HepG2 (cell line): ENCODE measurements around the gene SPAG7. TPM values are rescaled to one million over a fixed set of nuclear protein-coding genes. Genes with fewer than 3 reads are reported as not detected.

Source experiments
- DMAP1 ChIP-seq: IDR thresholded peaks from 2 replicates; pipeline ENCODE4 v1.6.1; 2016
- GATA4 ChIP-seq: sonication (generic); IDR thresholded peaks from 2 replicates; pipeline ENCODE4 v1.6.1; 2016; ENCODE audit warnings: antibody characterized with exemption, low read depth, borderline replicate concordance
- HOXD1 ChIP-seq: sonication (generic); formaldehyde crosslinking; IDR thresholded peaks from 2 replicates; pipeline ENCODE4 v1.5.0; 2020; ENCODE audit warnings: missing genetic modification reagents
- ISX ChIP-seq: sonication (generic); formaldehyde crosslinking; conservative IDR thresholded peaks from 2 replicates; pipeline ENCODE4 v1.5.0; 2020; ENCODE audit warnings: missing genetic modification reagents
- KDM5B ChIP-seq: sonication (generic); formaldehyde crosslinking; IDR thresholded peaks from 2 replicates; pipeline ENCODE4 v1.4.0; 2020; ENCODE audit warnings: missing genetic modification reagents, mild to moderate bottlenecking, borderline replicate concordance
- KMT2B ChIP-seq: IDR thresholded peaks from 2 replicates; pipeline ENCODE4 v1.6.1; 2016; ENCODE audit warnings: missing genetic modification reagents, missing compliant biosample characterization
- MLLT10 ChIP-seq: sonication (generic); formaldehyde crosslinking; IDR thresholded peaks from 2 replicates; pipeline ENCODE4 v1.4.0; 2020; ENCODE audit warnings: missing genetic modification reagents
- PRMT3 ChIP-seq: sonication (generic); formaldehyde crosslinking; IDR thresholded peaks from 2 replicates; pipeline ENCODE4 v1.8.1; 2022; ENCODE audit warnings: low read depth, mild to moderate bottlenecking, moderate library complexity, missing genetic modification reagents, borderline replicate concordance
- RBFOX2 ChIP-seq: fragments of 200-400 bp; formaldehyde crosslinking; IDR thresholded peaks from 2 replicates; pipeline ENCODE4 v1.6.1; 2017; ENCODE audit warnings: low read depth, mild to moderate bottlenecking, low read length
- SAFB2 ChIP-seq: sonication (generic); formaldehyde crosslinking; IDR thresholded peaks from 2 replicates; pipeline ENCODE4 v1.5.1; 2020; ENCODE audit warnings: missing genetic modification reagents, low read depth, mild to moderate bottlenecking, borderline replicate concordance
- SATB2 ChIP-seq: sonication (generic); formaldehyde crosslinking; IDR thresholded peaks from 2 replicates; pipeline ENCODE4 v1.5.0; 2020; ENCODE audit warnings: missing genetic modification reagents
- SP5 ChIP-seq: IDR thresholded peaks from 2 replicates; pipeline ENCODE4 v1.6.1; 2016; ENCODE audit warnings: low read depth, borderline replicate concordance
- TCF7 ChIP-seq: sonication (generic); IDR thresholded peaks from 2 replicates; pipeline ENCODE4 v1.6.1; 2016; ENCODE audit warnings: antibody characterized with exemption, low read depth
- ZBTB7A ChIP-seq: sonication (generic); formaldehyde crosslinking; IDR thresholded peaks from 2 replicates; pipeline ENCODE4 v1.8.0; 2022; ENCODE audit warnings: mild to moderate bottlenecking, missing genetic modification reagents
- ZC3H4 ChIP-seq: sonication (generic); formaldehyde crosslinking; IDR thresholded peaks from 2 replicates; pipeline ENCODE4 v1.4.0; 2020; ENCODE audit warnings: missing genetic modification reagents, borderline replicate concordance
- ZNF30 ChIP-seq: sonication (generic); formaldehyde crosslinking; IDR thresholded peaks from 2 replicates; pipeline ENCODE4 v1.5.0; 2020; ENCODE audit warnings: mild to moderate bottlenecking, missing genetic modification reagents
- ZNF547 ChIP-seq: sonication (generic); formaldehyde crosslinking; IDR thresholded peaks from 2 replicates; pipeline ENCODE4 v1.5.1; 2020; ENCODE audit warnings: mild to moderate bottlenecking, missing genetic modification reagents
- ZNF550 ChIP-seq: sonication (generic); formaldehyde crosslinking; IDR thresholded peaks from 2 replicates; pipeline ENCODE4 v1.4.0; 2020; ENCODE audit warnings: mild to moderate bottlenecking, missing genetic modification reagents, borderline replicate concordance
- polyA plus RNA-seq, 8 experiments: library from polyadenylated mRNA; depleted of rRNA in 3 of 8; stranded (reverse) in 7 of 8; unstranded in 1 of 8; fragments of >200 nt; fragmentation: Illumina TruSeq in 4 of 8; extraction: Trizol in 4 of 8; gene quantifications; 2 replicates each; pipeline versions ENCODE4 v1.2.1 to v1.2.3, GENCODE V29; 2011 to 2016; ENCODE audit warnings: low read depth in 4 of 8, missing spikeins in 1 of 8, mixed read lengths in 1 of 8; ENCODE audit not compliant: insufficient read depth in 1 of 8
- total RNA-seq, 5 experiments: library from RNA; depleted of rRNA; stranded (reverse); fragments of >200 nt; fragmentation: Illumina TruSeq; extraction: Trizol; gene quantifications; 2 replicates each; pipeline ENCODE4 v1.2.3, GENCODE V29; 2016; ENCODE audit warnings: low read depth in 1 of 5
- TF ChIP-seq, protein P1 (sequence below): IDR thresholded peaks from 2 replicates; pipeline ENCODE4 v1.6.1; 2012; ENCODE audit warnings: low read length, improper control_type of control experiment
- TF ChIP-seq, protein P2 (sequence below): sonication (generic); formaldehyde crosslinking; IDR thresholded peaks from 2 replicates; pipeline ENCODE4 v1.9.0; 2021; ENCODE audit warnings: missing genetic modification reagents, borderline replicate concordance
- TF ChIP-seq, protein P3 (sequence below): sonication (generic); formaldehyde crosslinking; IDR thresholded peaks from 2 replicates; pipeline ENCODE4; 2020; ENCODE audit warnings: missing genetic modification reagents, mild to moderate bottlenecking, borderline replicate concordance
- TF ChIP-seq, protein P4 (sequence below): sonication (generic); formaldehyde crosslinking; IDR thresholded peaks from 2 replicates; pipeline ENCODE4 v1.4.0; 2020; ENCODE audit warnings: missing genetic modification reagents, borderline replicate concordance

SPAG7 gene
- total and polyA plus RNA-seq, 2 of the 13 experiments (the other 11 are each of a cell fraction or from before 2014, with no cell fraction given) = 51.0 to 59.0 TPM

DNA sequence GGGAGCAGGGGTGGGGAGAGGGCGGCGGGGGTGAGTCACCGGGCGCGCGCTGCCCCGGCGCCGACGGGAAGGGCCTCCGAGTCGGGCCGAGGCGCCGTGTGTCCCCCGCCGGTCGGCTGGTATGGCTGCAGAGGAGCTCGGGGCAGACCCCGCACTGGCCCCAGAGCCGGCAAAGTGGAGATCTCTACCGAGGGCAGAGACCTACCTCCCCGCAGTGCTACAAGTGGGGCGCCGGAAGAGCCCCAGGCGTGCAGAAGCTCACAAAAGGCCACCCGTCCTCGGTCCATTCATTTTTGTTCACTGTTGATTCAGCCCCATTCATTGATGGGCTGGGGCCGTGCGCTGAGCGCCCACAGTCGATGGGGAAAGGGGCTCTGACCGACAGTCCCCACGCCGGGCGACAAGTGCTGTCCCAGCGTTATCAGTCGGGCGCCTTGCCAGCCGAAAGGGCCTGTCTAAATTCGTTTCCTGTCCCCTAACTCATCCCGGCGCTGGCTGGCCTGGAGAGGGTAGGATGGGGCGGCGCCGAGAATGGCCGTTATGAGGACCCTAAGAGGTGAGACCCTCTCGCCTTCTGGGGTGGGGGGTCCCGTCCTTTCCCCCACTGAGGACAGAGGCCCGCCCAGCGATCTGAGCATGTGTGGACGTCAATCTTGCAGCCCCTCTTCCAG lies 17.4 kb downstream of the SPAG7 start (continued):
- TF ChIP-seq ZNF547 (CRISPR knock-in tag) (peak; percentile 32; the same call in 1 of the 2 replicates), GATA4 (0 out of 2 replicates have a peak, but pooled peaks have one; percentile 5), KMT2B (CRISPR knock-in tag) (0 out of 2 replicates have a peak, but pooled peaks have one; percentile 5), KDM5B (CRISPR knock-in tag) (peak; percentile 49), ZC3H4 (CRISPR knock-in tag) (no peak), ZBTB7A (peak; percentile 63; the same call in 1 of the 2 replicates), PRMT3 (no peak), ZNF30 (CRISPR knock-in tag) (no peak), SAFB2 (CRISPR knock-in tag) (peak; percentile 48), ISX (CRISPR knock-in tag) (0 out of 2 replicates have a peak, but pooled peaks have one; percentile 3), SP5 (CRISPR knock-in tag) (no peak), DMAP1 (CRISPR knock-in tag) (no peak; the same call in 1 of the 2 replicates), HOXD1 (0 out of 2 replicates have a peak, but pooled peaks have one; percentile 17), MLLT10 (no peak), RBFOX2 (peak; percentile 81; the same call in 1 of the 2 replicates), SATB2 (no peak), ZNF550 (CRISPR knock-in tag) (no peak), TCF7 (no peak)
- TF ChIP-seq, protein P1, sequence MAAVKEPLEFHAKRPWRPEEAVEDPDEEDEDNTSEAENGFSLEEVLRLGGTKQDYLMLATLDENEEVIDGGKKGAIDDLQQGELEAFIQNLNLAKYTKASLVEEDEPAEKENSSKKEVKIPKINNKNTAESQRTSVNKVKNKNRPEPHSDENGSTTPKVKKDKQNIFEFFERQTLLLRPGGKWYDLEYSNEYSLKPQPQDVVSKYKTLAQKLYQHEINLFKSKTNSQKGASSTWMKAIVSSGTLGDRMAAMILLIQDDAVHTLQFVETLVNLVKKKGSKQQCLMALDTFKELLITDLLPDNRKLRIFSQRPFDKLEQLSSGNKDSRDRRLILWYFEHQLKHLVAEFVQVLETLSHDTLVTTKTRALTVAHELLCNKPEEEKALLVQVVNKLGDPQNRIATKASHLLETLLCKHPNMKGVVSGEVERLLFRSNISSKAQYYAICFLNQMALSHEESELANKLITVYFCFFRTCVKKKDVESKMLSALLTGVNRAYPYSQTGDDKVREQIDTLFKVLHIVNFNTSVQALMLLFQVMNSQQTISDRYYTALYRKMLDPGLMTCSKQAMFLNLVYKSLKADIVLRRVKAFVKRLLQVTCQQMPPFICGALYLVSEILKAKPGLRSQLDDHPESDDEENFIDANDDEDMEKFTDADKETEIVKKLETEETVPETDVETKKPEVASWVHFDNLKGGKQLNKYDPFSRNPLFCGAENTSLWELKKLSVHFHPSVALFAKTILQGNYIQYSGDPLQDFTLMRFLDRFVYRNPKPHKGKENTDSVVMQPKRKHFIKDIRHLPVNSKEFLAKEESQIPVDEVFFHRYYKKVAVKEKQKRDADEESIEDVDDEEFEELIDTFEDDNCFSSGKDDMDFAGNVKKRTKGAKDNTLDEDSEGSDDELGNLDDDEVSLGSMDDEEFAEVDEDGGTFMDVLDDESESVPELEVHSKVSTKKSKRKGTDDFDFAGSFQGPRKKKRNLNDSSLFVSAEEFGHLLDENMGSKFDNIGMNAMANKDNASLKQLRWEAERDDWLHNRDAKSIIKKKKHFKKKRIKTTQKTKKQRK = no peak
- TF ChIP-seq, protein P2, sequence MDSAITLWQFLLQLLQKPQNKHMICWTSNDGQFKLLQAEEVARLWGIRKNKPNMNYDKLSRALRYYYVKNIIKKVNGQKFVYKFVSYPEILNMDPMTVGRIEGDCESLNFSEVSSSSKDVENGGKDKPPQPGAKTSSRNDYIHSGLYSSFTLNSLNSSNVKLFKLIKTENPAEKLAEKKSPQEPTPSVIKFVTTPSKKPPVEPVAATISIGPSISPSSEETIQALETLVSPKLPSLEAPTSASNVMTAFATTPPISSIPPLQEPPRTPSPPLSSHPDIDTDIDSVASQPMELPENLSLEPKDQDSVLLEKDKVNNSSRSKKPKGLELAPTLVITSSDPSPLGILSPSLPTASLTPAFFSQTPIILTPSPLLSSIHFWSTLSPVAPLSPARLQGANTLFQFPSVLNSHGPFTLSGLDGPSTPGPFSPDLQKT (CRISPR knock-in tag) = no peak
- TF ChIP-seq, protein P3, sequence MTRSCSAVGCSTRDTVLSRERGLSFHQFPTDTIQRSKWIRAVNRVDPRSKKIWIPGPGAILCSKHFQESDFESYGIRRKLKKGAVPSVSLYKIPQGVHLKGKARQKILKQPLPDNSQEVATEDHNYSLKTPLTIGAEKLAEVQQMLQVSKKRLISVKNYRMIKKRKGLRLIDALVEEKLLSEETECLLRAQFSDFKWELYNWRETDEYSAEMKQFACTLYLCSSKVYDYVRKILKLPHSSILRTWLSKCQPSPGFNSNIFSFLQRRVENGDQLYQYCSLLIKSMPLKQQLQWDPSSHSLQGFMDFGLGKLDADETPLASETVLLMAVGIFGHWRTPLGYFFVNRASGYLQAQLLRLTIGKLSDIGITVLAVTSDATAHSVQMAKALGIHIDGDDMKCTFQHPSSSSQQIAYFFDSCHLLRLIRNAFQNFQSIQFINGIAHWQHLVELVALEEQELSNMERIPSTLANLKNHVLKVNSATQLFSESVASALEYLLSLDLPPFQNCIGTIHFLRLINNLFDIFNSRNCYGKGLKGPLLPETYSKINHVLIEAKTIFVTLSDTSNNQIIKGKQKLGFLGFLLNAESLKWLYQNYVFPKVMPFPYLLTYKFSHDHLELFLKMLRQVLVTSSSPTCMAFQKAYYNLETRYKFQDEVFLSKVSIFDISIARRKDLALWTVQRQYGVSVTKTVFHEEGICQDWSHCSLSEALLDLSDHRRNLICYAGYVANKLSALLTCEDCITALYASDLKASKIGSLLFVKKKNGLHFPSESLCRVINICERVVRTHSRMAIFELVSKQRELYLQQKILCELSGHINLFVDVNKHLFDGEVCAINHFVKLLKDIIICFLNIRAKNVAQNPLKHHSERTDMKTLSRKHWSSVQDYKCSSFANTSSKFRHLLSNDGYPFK (CRISPR knock-in tag) = no peak
- TF ChIP-seq, protein P4, sequence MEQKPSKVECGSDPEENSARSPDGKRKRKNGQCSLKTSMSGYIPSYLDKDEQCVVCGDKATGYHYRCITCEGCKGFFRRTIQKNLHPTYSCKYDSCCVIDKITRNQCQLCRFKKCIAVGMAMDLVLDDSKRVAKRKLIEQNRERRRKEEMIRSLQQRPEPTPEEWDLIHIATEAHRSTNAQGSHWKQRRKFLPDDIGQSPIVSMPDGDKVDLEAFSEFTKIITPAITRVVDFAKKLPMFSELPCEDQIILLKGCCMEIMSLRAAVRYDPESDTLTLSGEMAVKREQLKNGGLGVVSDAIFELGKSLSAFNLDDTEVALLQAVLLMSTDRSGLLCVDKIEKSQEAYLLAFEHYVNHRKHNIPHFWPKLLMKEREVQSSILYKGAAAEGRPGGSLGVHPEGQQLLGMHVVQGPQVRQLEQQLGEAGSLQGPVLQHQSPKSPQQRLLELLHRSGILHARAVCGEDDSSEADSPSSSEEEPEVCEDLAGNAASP (CRISPR knock-in tag) = peak; percentile 3; the same call in 1 of the 2 replicates
